ENCODE data around the gene NUP50.

- TF ChIP-seq CTCF (IDR thresholded peaks at IDR 0.05) (no peak), EP300 (IDR thresholded peaks at IDR 0.05) (no peak)
Observed at GRCh38 chr22:45202333-45203149, 38.8 kb downstream of the NUP50 start.

Measured in sigmoid colon (tissue), 4 donors.